CD4-positive, alpha-beta T cell (primary cell): ENCODE measurements around the gene SPNS1. TPM values are rescaled to one million over a fixed set of nuclear protein-coding genes. Genes with fewer than 3 reads are reported as not detected.

ENCODE experiments used
- ATAC-seq: fragments of 200-7000 bp; cut with Tn5 transposase; one replicate; pipeline ENCODE4 v1.10.0; 2022; ENCODE audit warnings: mild to moderate bottlenecking; ENCODE audit not compliant: poor library complexity
- CTCF ChIA-PET: fragments of 350-600 bp; sonication (Branson Sonifier 250); formaldehyde crosslinking; loops from one replicate; lab custom pipeline; 2021; ENCODE audit warnings: antibody characterized with exemption, inconsistent platforms; lab: Charles Lee
- POLR2A ChIA-PET: fragments of 350-600 bp; sonication (Branson Sonifier 250); formaldehyde crosslinking; loops from one replicate; lab custom pipeline; 2021; ENCODE audit warnings: antibody characterized with exemption, inconsistent platforms; lab: Charles Lee
- DNase-seq, 14 experiments: peaks; one replicate each; pipeline ENCODE4 v3.0.0-alpha.2; 2013 to 2020; ENCODE audit warnings: mixed read lengths in 2 of 14
- H3K27ac ChIP-seq, 2 donors: one replicate each; pipeline versions ENCODE4 v1.5.1 to v1.7.0; 2013; ENCODE audit warnings: low read length in 2 of 2, low read depth in 1 of 2, mild to moderate bottlenecking in 1 of 2
- H3K27me3 ChIP-seq, 2 experiments: 1 replicate in 1 of 2; 2 replicates in 1 of 2; pipeline versions ENCODE4 v1.6.1 to v1.7.0; 2013; ENCODE audit warnings: low read length in 2 of 2, control low read depth in 1 of 2, mild to moderate bottlenecking in 1 of 2, moderate library complexity in 1 of 2; ENCODE audit not compliant: insufficient read depth in 2 of 2, control insufficient read depth in 1 of 2
- H3K36me3 ChIP-seq: one replicate; pipeline ENCODE4 v1.6.1; 2013; ENCODE audit warnings: low read length, control low read depth; ENCODE audit not compliant: insufficient read depth
- H3K4me1 ChIP-seq: one replicate; pipeline ENCODE4 v1.6.1; 2013; ENCODE audit warnings: low read length, control low read depth; ENCODE audit not compliant: insufficient read depth
- H3K4me3 ChIP-seq: one replicate; pipeline ENCODE4 v1.5.1; 2013; ENCODE audit warnings: mild to moderate bottlenecking, low read length, moderate library complexity
- H3K9me3 ChIP-seq, 2 experiments: 1 replicate in 1 of 2; 2 replicates in 1 of 2; pipeline versions ENCODE4 v1.6.1 to v1.7.0; 2013; ENCODE audit warnings: low read length in 2 of 2, mild to moderate bottlenecking in 2 of 2, control low read depth in 1 of 2, moderate library complexity in 1 of 2; ENCODE audit not compliant: control insufficient read depth in 1 of 2, insufficient read depth in 1 of 2
- H3K27ac Mint-ChIP-seq: one replicate; pipeline ENCODE4 v1.8.0; 2020; ENCODE audit warnings: mixed read lengths
- H3K27me3 Mint-ChIP-seq: one replicate; pipeline ENCODE4 v1.8.0; 2021; ENCODE audit warnings: mixed read lengths
- H3K36me3 Mint-ChIP-seq: one replicate; pipeline ENCODE4 v1.8.0; 2021; ENCODE audit warnings: low read depth, mixed read lengths
- H3K4me1 Mint-ChIP-seq: one replicate; pipeline ENCODE4 v1.8.0; 2021; ENCODE audit warnings: low read depth, mixed read lengths
- H3K4me3 Mint-ChIP-seq: one replicate; pipeline ENCODE4 v1.8.0; 2020; ENCODE audit warnings: mild to moderate bottlenecking, mixed read lengths
- H3K9me3 Mint-ChIP-seq: one replicate; pipeline ENCODE4 v1.8.0; 2020; ENCODE audit warnings: mixed read lengths
- intact Hi-C, 2 experiments: fragments of 100-400 bp; cut with DNase I in 1 of 2; cut with micrococcal nuclease in 1 of 2; formaldehyde crosslinking; loops; one replicate each; pipeline versions ENCODE4 v1.15.1 to v1.9.0; 2023 to 2025; cut with DNase I, micrococcal nuclease
- total RNA-seq, 174 experiments: library from RNA in 2 of 174; stranded (reverse) in 2 of 174; gene quantifications; one replicate each; pipeline ENCODE4 v1.2.3 and lab custom pipeline; 2021 to 2026
- TF ChIP-seq, protein P1 (sequence below): fragments of 200-600 bp; IDR thresholded peaks from one replicate; pipeline ENCODE4 v1.8.0; 2022; ENCODE audit warnings: antibody characterized with exemption, mild to moderate bottlenecking

Gene SPNS1
- total RNA-seq, 2 experiments from 2014 or later, result 24.4 to 28.1 TPM

DNA sequence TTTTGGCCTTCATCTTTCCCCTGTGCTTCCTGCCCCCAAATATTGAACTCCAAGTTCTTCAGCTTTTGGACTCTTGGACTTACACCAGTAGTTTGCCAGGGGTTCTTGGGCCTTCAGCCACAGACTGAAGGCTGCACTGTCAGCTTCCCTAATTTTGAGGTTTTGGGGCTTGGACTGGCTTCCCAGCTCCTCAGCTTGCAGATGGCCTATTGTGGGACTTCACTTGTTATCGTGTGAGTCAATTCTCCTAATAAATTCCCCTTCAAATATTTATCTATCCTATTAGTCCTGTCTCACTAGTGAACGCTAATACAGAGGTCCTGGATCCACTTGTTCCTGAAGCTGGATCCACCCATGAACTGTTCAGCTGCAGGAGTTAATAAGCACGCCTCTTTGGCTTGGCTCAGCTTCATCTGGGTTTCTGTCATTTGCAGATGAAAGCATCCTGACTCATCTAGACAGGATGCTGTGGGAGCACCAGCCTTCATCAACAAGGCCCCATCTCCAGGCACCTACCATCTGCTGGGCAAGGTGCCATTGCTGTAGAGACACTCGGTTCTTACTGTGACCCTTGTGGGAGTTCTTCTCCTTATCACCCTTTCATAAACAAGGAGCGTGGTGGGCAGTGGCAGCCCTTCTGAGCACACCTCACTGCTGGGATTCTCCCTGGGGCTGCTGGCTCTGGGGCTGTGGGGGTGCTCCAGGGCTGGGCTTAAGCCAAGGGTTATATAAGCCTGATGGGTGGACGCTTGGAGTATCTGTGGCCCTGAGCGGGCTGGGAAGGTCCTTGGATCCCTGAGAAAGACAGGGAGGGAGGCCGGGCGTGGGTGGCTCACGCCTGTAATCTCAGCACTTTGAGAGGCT is 33.4 kb downstream of the SPNS1 start:
- Histone ChIP-seq H3K36me3 (no peaks in the 10 kb centered on the region), H3K27me3 (no peaks in the 10 kb centered on the region), H3K9me3 (no peaks in the 10 kb centered on the region), H3K27ac (peak overlapping the region; percentile 73 to 77), H3K4me1 (peaks cover 63% of the 10 kb centered on the region), H3K4me3 (no peak overlapping the region)
- H3K4me1 Mint-ChIP-seq, result peaks cover 67% of the 10 kb centered on the region
- no peaks in the 10 kb centered on the region for H3K9me3 Mint-ChIP-seq
- H3K4me3 Mint-ChIP-seq, result peak overlapping the region; percentile 60
- ChIA-PET CTCF (interaction anchor here (0.9 kb wide), 1 partner anchor 13 kb away, joined by 3 read pairs; no protein-coding TSS in a partner anchor), POLR2A (interaction anchor here (0.8 to 2.5 kb wide), 11 partner anchors 9 to 57 kb away, joined by 4 to 23 read pairs (median 9); partner anchors contain the start of genes LAT, NFATC2IP and SPNS1)
- TF ChIP-seq, protein P1, sequence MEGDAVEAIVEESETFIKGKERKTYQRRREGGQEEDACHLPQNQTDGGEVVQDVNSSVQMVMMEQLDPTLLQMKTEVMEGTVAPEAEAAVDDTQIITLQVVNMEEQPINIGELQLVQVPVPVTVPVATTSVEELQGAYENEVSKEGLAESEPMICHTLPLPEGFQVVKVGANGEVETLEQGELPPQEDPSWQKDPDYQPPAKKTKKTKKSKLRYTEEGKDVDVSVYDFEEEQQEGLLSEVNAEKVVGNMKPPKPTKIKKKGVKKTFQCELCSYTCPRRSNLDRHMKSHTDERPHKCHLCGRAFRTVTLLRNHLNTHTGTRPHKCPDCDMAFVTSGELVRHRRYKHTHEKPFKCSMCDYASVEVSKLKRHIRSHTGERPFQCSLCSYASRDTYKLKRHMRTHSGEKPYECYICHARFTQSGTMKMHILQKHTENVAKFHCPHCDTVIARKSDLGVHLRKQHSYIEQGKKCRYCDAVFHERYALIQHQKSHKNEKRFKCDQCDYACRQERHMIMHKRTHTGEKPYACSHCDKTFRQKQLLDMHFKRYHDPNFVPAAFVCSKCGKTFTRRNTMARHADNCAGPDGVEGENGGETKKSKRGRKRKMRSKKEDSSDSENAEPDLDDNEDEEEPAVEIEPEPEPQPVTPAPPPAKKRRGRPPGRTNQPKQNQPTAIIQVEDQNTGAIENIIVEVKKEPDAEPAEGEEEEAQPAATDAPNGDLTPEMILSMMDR, result no peak
- DNase-seq (peak; percentile 48 to 85 (median 72)), ATAC-seq (peak; percentile 79)
- H3K27me3 Mint-ChIP-seq, result no peaks in the 10 kb centered on the region
- intact Hi-C loops, result loop anchor here (2.0 kb wide), 2 partner anchors 17 to 23 kb away; partner anchors contain the start of gene LAT (in 2 of the 2)
- no peaks in the 10 kb centered on the region for H3K36me3 Mint-ChIP-seq
- peak overlapping the region; percentile 97 for H3K27ac Mint-ChIP-seq

DNA sequence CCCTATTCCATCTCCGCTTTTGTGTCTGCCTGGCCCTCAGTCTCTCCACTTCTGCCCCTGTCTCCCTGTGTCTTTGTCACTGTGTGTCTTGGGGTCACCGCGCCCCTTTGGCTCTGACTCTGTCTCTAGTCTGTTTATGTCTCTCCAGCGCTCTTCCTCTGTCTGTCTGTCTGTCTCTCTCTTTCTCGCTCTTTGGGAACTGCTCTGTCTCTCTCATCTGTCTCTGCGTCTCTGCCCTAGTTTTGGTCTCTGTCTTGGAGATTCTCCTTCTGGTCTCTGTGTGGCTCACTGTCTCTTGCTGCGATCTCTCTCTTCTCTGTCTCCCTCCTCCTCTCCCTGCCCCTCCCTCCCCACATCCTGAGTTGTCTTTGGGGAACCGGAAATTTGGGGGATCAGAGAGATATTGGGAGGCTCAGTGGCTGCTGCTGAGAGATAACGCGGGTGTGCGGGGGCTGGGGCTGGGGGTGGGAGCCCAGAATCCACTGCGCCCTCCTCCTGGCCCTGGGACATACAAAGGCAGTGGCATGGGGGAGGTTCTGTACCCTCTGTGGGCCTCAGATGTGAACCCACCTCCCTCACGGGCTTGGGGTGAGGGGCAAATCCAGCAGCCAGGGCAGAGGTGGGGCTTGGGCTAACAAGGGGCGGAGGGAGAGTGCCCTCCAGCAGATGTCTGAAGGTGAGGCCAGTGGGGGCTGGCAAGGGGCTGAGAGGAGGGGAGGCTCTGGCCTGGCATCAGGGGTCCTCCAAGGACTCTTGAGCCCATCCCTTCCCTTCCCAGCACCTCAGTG is 34.7 kb downstream of the SPNS1 start:
- peak overlapping the region; percentile 73 to 77 for H3K27ac ChIP-seq
- no peaks in the 10 kb centered on the region for H3K9me3 ChIP-seq
- no peaks in the 10 kb centered on the region for H3K27me3 Mint-ChIP-seq
- H3K27ac Mint-ChIP-seq, result peak overlapping the region; percentile 97
- H3K4me3 ChIP-seq, result peak overlapping the region; percentile 11
- ATAC-seq (peak; percentile 6), DNase-seq (peak in 7 of 14 experiments; percentile 17 to 72 (median 41))
- intact Hi-C loops, result loop anchor here (2.0 kb wide), 2 partner anchors 16 to 24 kb away; partner anchors contain the start of gene LAT (in 2 of the 2)
- CTCF ChIA-PET, result interaction anchor here (0.6 to 1.0 kb wide), 3 partner anchors 11 to 35 kb away, joined by 3 to 6 read pairs (median 3); no protein-coding TSS in a partner anchor
- H3K36me3 ChIP-seq, result no peaks in the 10 kb centered on the region
- POLR2A ChIA-PET, result interaction anchor here (1.2 to 2.5 kb wide), 9 partner anchors 10 to 36 kb away, joined by 3 to 23 read pairs (median 13); partner anchors contain the start of genes LAT and SPNS1
- peaks cover 75% of the 10 kb centered on the region for H3K4me1 ChIP-seq
- H3K36me3 Mint-ChIP-seq, result no peaks in the 10 kb centered on the region
- H3K9me3 Mint-ChIP-seq, result no peaks in the 10 kb centered on the region
- TF ChIP-seq, protein P1, result no peak
- H3K4me3 Mint-ChIP-seq, result peak overlapping the region; percentile 66
- H3K4me1 Mint-ChIP-seq, result peaks cover 77% of the 10 kb centered on the region
- H3K27me3 ChIP-seq, result no peaks in the 10 kb centered on the region

DNA sequence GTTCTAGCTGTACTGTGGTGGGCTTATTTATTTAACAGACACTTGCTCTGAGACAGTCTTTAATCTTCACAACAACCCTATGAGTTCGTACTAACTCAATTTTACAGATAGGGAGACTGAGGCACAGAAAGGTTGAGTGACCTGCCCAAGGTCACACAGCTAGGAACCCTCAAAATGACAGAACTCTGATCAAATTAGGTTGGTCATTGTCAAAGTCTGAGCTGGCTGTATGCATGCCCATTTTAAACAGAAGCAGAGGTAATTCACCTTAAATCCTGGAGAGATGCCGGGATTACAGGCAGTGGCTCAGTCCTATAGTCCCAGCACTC is 35.2 kb downstream of the SPNS1 start:
- ChIA-PET CTCF (interaction anchor here (1.0 kb wide), 1 partner anchor 36 kb away, joined by 6 read pairs; no protein-coding TSS in a partner anchor), POLR2A (interaction anchor here (1.0 to 2.3 kb wide), 5 partner anchors 11 to 26 kb away, joined by 3 to 20 read pairs (median 6); no protein-coding TSS in a partner anchor)
- intact Hi-C loops, result loop anchor here (2.0 kb wide), 2 partner anchors 15 to 25 kb away; partner anchors contain the start of gene LAT (in 2 of the 2)
- H3K9me3 Mint-ChIP-seq, result no peaks in the 10 kb centered on the region
- H3K27me3 Mint-ChIP-seq, result no peaks in the 10 kb centered on the region
- H3K36me3 Mint-ChIP-seq, result no peaks in the 10 kb centered on the region
- ATAC-seq (no peak), DNase-seq (no peak)
- no peaks in the 10 kb centered on the region for H3K36me3 ChIP-seq
- peak overlapping the region; percentile 73 to 77 for H3K27ac ChIP-seq
- H3K9me3 ChIP-seq, result no peaks in the 10 kb centered on the region
- H3K4me3 Mint-ChIP-seq, result peak overlapping the region; percentile 66
- TF ChIP-seq, protein P1, result no peak
- peak overlapping the region; percentile 97 for H3K27ac Mint-ChIP-seq
- peaks cover 75% of the 10 kb centered on the region for H3K4me1 ChIP-seq
- peaks cover 79% of the 10 kb centered on the region for H3K4me1 Mint-ChIP-seq
- no peak overlapping the region for H3K4me3 ChIP-seq
- H3K27me3 ChIP-seq, result no peaks in the 10 kb centered on the region
